Measurements from ENCODE around the gene SYT12.

DNA sequence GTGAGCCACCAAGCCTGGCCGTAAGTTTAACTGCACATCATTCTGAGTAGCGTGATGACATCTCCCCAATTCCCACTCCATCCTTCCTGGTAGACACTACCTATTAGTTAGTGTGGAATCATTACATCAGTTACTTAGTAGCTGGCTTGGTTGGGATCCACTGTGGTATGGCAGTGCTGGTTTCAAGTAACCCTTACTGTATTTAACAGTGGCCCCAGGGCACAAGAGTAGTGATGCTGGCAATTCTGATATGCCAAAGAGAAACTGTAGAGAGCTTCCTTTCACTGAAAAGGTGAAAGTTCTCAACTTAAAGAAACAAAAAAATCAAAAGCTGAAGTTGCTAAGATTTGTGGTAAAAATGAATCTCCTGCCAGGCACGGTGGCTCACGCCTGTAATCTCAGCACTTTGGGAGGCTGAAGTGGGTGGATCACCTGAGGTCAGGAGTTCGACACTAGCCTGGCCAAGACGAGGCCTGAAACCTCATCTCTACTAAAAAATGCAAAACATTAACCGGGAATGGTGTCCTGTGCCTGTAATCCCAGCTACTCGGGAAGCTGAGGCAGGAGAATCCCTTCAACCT is 60.9 kb downstream of the SYT12 start:
- TF ChIP-seq POLR2A (IDR thresholded peaks at IDR 0.05), result no peak
- TF ChIP-seq, protein P1, sequence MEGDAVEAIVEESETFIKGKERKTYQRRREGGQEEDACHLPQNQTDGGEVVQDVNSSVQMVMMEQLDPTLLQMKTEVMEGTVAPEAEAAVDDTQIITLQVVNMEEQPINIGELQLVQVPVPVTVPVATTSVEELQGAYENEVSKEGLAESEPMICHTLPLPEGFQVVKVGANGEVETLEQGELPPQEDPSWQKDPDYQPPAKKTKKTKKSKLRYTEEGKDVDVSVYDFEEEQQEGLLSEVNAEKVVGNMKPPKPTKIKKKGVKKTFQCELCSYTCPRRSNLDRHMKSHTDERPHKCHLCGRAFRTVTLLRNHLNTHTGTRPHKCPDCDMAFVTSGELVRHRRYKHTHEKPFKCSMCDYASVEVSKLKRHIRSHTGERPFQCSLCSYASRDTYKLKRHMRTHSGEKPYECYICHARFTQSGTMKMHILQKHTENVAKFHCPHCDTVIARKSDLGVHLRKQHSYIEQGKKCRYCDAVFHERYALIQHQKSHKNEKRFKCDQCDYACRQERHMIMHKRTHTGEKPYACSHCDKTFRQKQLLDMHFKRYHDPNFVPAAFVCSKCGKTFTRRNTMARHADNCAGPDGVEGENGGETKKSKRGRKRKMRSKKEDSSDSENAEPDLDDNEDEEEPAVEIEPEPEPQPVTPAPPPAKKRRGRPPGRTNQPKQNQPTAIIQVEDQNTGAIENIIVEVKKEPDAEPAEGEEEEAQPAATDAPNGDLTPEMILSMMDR (IDR thresholded peaks at IDR 0.05), result no peak

Measured in body of pancreas (tissue), 4 donors.